HG03103 (cell line): ENCODE measurements around the gene SNRNP35.
"Not testable (repeated sequence)": the region's sequence is repeated elsewhere in the genome, so short reads cannot be mapped to it uniquely, and the experiment has no call there.

ENCODE experiments used
- ATAC-seq: cut with Tn5 transposase; IDR thresholded peaks from one replicate; pipeline ENCODE4 v1.9.1; 2021; ENCODE audit warnings: low read depth; ENCODE audit not compliant: unreplicated experiment

SNRNP35 gene

DNA sequence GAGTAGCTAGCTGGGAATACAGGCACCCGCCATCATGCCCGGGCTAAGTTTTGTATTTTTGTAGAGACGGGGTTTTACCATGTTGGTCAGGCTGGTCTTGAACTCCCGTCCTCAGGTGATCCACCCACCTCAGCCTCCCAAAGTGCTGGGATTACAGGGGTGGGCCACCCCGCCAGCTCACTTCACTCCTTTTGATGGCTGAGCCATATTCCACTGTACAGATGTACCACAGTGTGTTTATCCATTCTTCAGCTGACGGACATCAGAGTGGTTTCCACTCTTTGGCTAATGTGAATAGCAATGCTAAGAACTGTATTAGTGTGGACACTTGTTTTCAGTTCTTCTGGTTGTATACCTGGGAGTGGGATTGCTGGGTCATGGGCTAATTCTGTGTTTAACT lies 29.5 kb downstream of the SNRNP35 start:
- no peak for ATAC-seq

DNA sequence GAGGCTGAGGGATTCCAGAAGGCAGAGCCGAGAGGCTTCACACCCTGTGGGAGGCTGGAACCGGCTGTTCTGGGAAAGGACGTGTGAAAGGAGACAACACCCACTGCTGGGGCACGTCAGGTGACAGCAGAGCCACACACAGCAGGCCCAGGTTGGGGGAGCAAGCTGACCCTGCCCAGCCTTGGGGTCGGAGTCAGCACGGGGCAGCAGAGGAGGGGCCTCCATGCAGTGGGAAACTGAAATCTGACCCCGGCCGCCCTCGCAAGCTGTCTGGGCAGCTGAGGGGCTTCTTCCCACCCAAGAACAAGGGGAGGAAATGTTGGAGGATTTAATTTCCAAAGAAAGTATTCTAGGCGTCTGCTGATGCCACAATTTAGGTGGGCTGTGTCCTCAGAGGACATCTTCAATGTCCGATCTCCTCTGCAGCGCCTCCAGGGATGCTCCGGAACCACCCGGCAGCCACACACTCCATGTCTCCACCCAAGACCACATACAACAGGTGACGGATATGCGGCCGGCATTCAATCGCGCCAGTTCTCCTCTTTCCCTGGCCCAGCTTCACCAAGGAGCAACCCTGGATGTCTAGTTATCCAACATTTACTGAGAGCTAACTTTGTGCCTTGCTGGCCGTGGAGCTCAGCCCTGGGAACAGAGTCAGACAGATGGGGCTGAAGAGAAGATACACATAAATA lies 30.7 kb downstream of the SNRNP35 start:
- ATAC-seq = no peak

DNA sequence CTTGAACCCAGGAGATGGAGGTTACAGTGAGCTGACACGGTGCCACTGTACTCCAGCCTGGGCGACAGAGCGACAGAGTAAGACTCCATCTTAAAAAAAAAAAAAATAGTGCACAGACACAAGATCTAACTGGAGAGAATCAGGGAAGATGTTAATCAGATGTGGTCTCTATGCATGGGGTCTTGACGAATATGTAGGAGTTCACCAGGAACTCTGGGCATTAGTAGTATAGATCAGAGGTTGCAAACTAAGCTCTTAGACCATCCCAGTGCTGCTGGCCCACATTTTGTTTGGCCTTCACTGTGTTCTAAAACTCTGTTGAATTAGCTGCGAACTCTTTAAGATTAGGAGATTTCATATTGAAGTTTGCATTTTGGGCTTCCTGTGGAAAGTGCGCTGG lies 31.6 kb downstream of the SNRNP35 start:
- no peak for ATAC-seq

DNA sequence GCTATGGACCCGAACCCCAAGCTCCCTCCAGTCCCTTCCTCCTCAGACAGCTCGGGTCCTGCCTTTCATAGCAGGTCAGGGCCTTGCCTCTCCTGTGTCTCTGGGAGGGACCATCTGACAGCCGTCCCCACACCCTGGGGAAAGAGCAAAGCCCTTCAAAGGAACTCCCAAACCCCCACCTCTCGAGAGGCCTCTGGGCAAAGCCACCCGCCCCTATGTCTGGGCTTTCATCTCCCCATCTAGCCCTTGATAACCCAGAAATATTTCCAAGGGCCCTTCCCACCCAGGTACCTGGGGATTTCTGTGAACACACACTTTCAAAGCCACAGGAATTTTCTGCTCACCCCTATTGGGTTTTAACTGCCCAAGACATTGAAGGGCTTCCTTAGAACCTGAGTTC lies 32.1 kb downstream of the SNRNP35 start:
- ATAC-seq = no peak

DNA sequence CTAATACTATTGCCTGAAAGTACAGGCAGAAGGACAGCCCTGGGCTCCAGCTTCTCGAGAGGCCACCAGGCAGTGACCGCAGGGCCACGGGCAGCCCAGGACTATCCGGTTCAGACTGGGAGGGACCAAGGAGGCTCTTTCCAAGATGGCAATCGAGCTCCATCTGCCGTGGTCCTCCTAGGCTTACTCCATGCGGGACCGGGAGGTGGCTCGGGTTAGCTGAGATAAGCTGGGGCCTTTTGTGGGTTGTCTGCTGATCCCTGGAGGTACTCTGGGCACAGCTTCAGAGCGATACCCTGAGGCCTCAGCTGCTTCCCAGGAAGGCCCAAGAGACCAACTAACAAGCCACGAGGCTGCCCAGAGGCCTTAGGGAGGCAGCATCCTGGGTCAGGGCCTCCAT lies 33.1 kb downstream of the SNRNP35 start:
- ATAC-seq = no peak

DNA sequence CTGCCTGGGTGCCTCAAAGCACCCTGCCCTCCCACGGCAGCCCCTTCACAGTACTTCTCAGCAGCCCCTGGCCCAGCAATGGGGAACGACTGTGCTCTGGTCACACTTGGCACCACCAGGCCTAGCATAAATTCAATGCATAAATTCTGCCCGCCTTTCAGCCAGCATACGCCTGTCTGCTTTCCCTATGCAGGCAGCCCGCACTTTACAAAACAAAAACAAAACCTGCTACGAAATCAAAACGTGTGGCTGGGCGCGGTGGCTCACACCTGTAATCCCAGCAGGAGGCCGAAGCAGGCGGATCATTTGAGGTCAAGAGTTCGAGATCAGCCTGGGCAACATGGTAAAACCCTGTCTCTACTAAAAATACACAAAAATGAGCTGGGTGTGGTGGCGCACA lies 33.5 kb downstream of the SNRNP35 start:
- no peak for ATAC-seq

DNA sequence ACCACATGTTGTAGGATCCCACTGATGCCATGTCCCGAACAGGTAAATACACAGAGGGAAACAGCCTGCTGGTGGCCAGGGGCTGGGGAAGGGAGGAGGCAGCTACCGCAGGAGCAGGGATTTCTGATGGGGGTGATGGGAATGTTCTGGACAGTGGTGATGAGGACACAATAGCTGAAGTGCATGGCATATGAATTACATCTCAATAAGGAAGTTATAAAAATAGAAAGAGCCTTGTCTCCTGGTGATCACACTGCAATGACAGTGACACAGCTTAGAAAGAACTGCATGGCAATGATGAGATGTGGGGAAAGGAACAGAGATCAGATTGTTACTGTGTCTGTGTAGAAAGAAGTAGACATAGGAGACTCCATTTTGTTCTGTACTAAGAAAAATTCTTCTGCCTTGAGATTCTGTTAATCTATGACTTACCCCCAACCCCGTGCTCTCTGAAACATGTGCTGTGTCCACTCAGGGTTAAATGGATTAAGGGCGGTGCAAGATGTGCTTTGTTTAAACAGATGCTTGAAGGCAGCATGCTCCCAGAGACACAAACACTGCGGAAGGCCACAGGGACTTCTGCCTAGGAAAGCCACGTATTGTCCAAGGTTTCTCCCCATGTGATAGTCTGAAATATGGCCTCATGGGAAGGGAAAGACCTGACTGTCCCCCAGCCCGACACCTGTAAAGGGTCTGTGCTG lies 34.5 kb downstream of the SNRNP35 start:
- not testable (repeated sequence) for ATAC-seq

DNA sequence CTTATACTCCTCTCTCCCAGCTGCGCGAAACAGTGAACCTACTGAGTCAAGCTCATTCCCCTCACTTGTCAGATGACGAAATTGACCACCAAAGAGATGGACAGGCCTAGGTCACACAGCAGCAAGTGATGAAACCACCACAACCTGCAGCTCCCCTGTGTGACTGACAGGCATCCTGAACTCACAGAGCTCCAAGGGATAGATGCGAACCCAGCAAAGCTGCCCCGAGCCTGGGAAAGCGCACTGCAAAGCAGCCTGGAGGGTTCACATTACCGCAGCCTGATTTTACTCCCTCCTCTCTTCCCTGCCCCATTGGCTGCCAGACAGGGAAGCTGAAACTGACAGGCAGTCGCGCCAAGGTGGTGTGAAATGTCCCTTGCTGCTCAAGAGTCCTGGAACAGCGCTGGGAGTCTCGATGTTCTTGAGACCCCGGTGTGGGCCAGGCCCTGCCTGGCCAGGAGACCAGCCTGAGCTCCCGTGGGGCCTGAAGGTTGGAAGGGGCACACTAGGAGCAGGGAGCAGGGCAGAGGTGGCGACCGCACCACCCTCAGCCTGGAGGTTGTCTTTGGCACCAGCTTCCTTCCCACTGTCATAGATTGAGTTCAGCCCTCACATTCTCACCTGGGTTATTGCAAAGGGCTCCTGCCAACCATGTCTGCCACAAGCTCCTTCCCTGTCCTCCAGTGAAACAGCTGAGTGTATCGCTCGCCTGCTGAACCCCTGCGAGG lies 36.3 kb downstream of the SNRNP35 start:
- ATAC-seq = no peak

DNA sequence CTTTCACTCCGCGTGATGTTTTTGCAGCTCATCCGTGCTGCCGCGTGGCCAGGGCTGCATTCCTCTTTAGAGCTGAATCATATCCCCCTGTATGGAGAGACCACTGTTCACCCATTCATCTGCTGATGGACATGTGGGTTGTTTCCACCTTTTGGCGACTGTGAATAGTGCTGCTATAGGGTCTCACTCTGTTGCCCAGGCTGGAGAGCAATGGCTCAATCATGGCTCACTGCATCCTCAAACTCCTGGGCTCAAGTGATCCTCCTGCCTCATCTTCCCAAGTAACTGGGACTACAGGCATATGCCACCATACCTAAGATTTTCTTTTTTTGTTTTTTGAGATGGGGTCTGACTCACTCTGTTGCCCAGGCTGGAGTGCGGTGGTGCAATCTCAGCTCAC lies 39.1 kb downstream of the SNRNP35 start:
- no peak for ATAC-seq

DNA sequence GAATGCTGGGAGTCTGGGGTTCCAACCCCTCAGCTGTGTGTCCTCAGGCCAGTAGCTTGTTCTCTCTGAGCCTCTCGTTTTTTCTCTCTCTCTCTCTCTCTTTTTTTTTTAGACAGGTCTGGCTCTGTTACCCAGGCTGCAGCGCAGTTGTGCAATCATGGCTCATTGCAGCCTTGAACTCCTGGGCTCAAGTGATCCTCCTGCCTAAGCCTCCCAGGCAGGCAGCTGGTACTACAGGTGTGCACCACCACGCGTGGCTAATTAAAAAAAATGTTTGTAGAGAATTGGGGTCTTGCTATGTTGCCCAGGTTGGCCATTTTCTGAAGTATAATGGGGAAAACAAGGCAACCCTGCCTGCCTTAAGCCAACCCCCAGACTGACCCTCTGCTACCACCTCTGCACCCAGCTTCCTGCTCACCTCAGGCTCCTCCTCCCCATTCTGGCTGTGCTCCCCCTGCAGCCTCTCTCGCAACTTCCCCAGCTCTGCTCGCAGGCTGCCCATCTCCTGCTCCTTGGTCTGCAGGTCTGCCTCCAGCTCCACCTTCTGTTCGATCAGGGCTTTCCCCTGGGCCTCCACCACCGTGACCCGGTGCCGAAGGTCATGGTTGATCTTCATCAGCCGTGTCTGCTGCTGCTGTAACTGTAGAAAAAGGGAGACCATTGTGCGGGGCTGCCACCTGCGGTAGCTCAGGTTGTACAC lies 40.3 kb downstream of the SNRNP35 start:
- ATAC-seq = no peak

DNA sequence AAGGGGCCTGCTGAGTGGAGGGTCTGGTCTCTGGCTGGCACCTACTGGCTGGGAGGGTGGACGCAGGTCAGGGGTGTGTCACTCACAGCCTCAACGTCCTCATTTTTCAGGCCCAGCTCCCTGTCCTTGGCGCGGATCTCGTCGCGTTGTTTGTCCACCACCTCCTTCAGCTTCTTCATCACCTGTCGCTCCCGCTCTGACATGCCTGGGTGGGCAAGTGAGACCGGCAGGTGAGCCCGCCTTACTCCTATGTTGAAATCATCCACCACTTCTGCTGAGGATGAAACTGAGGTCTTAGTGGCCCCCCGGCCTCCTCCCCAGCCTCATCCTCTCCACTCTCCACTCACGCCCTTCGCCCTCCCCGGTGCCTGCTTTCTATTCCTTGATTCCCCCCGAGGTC lies 41.4 kb downstream of the SNRNP35 start:
- no peak for ATAC-seq

DNA sequence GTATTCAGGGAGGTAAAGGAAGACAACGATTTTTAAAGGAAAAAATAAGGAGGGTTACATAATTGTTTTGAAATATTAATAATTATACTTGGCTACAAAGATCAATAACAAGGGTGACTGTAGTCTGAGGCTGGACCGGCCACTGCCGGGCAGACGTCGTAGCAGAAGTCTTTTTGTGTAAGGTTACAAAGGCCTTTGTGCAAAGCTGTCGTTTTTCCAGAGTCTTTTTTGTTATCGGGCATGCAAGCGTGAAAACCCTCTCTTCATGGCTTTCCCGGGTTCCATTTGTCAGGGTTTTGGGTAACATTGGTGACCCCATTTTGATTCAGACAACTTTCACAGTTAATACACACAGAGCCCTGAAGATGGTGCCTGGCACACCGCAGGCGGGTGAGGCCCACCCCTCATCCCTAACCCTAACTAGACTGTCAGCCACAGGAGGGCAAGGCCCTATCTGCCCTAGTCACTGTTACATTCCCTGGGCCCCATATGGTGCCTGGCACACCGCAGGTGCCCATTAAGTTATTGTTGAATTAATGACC lies 44.3 kb downstream of the SNRNP35 start:
- ATAC-seq = no peak

DNA sequence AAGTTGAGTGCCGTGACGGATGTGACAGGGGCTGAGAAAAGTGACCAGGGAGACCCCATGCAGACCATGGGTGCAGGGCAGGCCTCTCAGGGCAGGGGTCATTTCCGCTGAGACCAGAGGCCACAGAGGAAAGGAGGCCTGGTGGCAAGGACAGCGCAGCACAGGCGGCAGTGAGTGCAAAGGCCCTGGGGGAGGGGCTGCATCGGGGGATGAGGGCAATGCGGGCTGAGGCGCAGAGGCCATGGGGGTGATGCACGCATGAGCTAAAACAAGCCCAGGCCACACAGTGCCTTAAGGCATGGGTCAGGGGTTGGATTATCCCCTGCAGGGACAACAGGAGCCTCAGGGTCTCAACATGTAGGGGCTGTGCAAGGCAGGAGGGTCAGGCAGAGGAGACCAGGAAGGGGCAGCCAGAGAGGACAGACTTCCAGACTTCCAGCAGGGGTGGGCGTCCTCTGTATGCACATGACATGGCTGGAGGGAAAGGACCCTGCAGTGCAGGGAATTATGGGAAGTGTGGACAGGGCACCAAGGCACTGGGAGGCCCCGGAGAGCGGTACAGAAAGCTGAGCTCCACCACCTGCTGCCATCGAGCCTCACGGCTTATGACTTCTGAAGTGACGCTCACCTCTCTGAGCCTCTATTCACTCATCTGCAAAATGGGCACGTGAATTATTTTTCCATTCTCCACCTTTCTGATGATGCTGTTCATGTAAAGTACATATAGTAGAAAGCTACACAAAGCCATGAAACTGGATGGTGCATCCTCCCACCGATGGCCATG lies 48.3 kb downstream of the SNRNP35 start:
- ATAC-seq = no peak

DNA sequence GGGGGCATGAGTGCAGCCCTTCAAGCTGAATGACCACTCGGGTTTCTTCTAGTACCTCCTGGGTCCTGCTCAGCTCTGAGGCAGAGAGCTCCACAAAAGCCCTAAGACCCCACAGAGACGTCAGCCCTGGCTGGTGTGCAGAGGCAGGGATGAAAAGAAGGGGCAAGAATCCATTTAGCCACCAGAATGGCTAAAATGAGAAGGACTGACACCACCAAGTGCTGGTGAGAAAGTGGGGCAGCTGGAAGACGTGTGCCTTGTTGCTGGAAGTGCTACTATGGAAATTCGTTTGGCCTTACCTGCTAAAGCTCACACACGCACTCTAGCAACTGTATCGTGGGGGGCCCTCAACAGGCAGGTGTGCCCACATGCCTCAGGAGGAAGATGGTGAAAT lies 48.9 kb downstream of the SNRNP35 start:
- ATAC-seq = no peak

DNA sequence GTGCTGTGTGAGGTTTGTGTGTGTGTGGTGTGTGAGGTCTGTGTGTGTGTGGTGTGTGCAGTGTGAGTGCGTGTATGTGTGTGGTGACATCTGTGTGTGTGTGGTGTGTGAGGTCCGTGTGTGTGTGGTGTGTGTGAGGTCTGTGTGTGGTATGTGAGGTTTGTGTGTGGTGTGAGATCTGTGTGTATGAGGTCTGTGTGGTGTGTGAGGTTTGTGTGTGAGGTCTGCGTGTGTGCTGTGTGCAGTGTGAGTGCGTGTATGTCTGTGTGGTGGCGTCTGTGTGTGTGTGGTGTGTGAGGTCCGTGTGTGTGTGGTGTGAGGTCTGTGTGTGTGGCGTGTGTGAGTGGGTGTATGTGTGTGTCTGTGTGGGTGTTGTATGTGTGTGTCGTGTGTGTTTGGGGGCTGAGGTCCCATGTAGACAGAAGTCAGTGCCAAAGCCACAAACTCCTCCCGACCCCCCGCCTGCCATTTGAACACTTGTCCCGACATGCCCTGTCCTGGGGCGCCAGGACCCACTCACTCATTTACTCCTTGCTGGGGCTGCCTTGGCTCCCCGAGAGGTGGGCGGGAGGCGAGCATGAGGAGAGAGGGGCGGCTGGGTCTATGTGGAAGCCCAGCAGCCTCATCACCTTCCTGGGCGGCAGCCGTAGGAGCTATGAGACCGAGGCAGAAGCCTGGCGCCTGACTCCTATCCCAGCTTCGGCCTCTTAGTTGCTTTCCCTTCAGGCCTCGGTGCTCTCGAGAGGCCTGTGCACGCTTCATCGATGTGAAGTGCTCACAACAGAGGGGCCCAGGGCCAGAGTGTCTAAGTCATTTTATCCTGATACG lies 55.1 kb downstream of the SNRNP35 start:
- no peak for ATAC-seq

DNA sequence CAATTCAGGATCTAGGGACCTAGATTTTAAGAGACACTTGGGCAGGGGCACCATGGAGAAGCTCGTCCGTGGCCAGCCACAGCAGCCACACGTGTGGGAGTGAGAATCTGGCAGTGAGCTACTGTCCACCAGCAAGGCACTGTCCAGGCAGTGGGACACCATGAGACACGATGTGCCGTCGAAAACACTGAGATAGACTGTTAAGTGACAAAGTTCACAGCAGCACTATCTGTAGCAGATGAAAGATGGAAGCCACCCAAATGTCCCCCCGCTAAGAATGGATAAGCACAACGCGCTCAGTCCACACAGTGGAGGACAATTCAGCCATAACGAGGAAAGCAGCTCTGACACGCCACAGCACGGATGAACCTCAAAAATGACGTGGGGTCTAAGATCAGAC lies 55.9 kb downstream of the SNRNP35 start:
- ATAC-seq = no peak

DNA sequence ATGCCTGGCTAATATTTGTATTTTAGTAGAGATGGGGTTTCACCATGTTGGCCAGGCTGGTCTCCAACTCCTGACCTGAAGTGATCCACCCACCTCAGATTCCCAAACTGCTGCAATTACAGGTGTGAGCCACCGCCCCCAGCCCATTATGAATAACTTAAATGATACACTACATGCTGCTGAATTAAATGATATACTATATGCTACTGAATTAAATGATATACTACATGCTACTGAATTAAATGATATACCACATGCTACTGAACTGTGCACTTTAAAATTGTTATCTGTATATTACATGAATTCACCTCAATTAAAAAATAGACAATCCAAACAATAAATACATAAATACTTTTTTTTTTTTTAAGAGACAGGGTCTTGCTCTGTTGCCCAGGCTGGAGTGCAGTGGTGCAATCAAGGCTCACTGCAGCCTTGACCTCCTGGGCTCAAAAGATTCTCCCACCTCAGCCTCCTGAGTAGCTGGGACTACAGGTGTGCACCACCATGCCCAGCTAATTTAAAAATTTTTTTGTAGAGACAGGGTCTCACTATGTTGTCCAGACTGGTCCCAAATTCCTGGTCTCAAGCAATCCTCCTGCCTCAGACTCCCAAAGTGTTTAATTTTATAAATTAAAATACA lies 56.8 kb downstream of the SNRNP35 start:
- not testable (repeated sequence) for ATAC-seq

DNA sequence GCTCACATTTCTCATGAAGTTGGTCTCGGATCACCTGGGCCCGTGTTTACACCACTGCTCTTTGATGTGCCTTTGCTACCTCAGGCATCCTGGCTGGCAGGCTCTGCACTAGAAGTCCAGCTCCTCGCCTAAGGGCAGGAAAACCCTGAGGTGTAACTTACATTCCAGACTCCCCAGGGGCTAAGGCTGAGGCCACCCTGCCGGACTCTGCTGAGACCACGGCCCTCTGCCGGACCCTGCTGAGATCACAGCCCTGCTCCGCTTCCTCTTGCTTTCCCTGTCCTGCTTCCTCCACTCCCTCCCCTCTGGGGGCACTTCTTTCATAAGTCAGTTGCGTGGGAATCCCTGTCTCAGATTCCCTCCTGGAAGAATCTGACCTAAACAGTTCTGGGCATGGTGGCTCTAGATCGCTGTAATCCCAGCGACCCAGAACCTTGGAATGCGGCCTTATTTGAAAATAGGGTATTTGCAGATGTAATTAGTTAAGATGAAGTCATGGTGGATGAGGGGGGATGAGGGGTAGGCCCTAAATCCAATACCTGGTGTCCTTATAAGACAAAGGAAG lies 58.4 kb downstream of the SNRNP35 start:
- no peak for ATAC-seq
